Measurements from ENCODE around the gene SUGCT.

SUGCT gene

GRCh38 chr7:40891232-40891631 is 756.4 kb downstream of the SUGCT start:
- DNase-seq: no peak

- DNase-seq: no peak
Observed at GRCh38 chr7:40899151-40899550, 764.3 kb downstream of the SUGCT start.

DNA sequence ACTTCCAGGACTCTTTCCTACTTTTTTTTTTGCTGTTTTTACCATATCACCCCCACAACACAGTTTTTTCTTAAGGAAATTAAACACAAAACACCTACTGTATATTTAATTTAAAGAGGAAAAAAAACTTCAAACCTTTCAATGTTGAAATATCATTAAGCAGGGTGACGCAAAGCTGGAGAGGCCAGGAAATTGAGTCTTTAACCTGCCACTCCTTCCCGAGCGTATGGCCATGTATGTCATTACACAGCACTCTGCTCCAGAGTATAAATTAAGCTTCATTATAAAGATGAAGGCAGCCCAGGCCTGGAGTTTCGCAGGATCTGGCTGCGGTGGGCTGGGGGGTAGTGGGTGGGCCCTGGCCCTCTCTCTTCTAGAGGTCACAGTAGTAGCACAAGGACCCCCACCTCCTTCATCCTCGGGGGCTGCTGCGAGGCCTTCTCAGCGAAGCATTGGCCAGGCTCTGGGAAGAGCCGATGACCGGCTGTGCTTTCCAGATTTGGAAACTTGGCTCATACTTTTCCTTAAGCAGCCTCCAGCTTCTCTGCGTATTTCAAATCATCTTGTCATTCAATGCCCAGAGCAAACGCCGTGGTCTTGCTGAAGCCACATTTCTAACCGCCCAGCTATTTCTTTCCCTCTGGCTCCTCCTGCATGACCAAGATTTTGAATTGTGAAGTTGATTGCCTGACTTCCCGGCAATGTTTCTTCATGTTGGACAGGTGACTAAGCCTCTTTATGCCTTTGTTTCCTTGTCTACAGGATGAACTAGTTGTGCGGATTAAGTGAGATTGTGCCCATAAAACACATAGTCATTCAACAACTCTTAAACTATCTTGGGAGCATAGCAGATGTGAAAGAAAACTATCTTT is 765.1 kb downstream of the SUGCT start:
- no peak for DNase-seq

DNA sequence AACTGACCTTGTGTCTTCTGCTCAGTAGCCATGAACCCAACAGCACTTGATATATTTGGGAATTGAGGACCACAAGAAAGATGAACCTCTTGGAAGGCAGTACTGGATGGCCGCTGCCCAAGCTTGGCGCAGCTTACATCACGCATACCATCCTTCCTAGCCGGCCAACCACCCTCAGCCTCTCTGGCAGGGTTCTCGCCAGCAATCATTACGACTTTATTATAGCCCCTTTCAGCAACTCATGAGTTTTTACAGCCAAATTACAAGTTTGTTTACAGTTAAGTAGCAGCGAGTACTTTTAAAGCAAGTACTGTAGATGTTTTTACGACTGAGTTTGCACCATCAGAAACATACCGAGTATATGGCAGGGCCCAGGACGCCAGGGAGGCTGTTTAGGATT is 769.1 kb downstream of the SUGCT start:
- no peak for DNase-seq

DNA sequence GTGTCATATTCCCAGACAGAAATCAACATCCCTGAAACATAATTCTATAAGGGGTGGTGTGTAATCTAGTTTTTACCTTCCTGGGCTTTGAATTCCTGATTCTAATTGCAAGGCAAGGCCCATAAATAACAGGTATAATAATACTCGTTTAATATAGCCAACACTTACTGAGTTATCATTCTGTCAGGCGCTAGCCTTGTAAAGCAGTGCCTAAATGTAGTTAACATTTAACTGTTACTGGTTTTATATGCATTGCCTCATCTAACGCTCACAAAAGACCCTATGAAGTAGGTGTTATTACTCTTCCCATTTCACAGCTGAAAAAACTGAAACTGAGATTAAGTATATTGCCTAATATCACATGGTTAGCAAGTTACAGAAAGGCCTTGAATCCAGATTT is 772.5 kb downstream of the SUGCT start:
- DNase-seq: no peak

GRCh38 chr7:40909346-40909980 is 774.7 kb downstream of the SUGCT start:
- no peak for DNase-seq
